NCI-H748 treated with DMSO at 0.1 percent for 48 hours (cell line): ENCODE data around the gene TRIM3.

Experiments used
- DNase-seq: peaks from one replicate; lab custom pipeline; 2025; lab: John Stamatoyannopoulos, UW

Gene TRIM3

GRCh38 chr11:6401464-6401863, 72.3 kb downstream of the TRIM3 start:
- DNase-seq = no peak

DNA sequence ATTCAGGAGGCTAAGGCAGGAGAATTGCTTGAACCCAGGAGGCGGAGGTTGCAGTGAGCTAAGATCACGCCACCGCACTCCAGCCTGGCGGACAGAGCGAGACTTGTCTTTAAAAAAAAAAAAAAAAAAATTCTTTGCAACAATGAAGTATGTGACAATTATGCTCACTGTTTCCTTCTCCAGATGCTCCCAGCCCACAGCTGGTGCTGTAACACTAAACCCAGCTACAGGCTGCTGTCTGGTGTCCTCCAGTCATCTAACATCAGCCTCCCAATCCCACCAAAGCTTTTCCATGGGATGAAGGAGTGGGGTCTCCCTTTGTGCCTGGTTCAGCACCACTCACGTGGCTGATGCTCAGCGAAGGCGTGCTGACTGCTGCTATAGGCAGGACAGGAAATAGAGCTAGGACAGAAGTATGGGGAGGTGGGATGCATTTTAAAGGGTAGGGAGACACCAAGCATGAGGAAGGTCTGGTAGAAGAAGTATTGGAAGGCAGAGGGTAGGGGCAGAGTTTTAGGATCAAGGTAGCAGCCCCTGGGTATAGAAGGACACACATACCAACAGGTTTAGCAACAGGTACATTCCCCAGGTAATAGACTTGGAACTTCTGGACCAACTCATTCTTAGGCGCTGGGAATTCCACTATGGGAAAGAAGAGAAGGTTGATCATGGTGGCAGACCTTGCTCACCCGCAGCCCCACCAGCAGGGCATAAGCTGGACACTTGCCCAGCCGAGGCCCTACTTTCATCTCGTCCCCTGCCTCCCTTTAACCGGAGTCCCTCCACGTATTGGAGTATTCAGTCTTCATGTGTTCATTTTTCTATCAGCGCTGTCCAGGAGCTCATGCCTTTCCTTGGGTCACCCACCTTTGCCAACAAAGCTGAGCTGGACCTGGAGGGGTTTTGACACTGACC, 73.1 kb downstream of the TRIM3 start:
- no peak for DNase-seq
